ENCODE data around the gene INTS15. TPM values are rescaled to one million over a fixed set of nuclear protein-coding genes. Genes with fewer than 3 reads are reported as not detected.

The INTS15 gene
- total RNA-seq, 2 donors from 2014 or later = 22.5 to 24.4 TPM

DNA sequence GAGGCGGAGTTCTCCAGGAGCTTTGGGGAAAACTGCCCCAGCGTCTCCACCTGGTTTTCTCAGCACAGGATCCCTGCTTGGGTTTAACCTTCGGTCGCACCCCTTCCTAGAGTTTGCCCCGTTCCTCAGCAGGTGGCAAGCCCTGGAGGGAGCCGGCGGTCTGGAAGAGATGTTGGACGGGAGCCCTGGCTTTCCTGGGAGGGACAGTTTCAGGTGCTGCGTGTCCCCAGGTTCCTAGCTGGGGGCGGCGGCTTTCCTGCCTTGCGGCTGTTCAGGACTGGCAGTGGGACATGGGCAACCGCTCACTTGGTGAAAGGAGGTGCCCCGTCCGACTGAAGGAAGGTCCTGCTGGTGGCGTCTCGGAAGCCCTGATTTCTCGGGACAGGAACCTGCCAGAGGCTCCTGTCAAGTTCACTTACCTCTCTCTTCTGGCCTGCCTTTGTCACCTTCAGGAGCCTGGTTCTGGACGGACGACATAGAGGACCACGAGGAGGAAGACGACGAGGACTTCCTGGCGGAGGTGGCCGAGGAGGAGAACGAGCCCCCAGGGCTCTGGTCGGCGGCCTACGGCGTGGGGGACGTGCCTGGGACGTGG, 62.1 kb downstream of the INTS15 start:
- no peak for DNase-seq
- intact Hi-C loops (cut with DNase I, micrococcal nuclease) = no loop called here

DNA sequence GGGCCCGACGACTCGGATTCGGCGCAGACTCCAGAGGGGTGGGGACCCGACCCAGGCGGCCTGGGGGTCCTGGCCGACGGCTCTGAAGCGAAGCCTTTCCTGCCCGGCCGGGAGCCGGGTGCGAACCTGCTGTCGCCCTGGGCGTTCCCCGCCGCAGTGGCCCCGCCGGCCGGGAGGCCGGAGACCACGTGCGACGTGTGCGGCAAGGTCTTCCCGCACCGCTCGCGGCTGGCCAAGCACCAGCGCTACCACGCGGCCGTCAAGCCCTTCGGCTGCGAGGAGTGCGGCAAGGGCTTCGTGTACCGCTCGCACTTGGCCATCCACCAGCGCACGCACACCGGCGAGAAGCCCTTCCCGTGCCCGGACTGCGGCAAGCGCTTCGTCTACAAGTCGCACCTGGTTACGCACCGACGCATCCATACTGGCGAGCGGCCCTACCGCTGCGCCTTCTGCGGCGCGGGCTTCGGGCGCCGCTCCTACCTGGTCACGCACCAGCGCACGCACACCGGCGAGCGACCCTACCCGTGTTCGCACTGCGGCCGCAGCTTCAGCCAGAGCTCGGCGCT, 62.7 kb downstream of the INTS15 start:
- intact Hi-C loops (cut with DNase I, micrococcal nuclease) = no loop called here
- ATAC-seq (no peak), DNase-seq (no peak)

More for the DNA sequence above, 62.1 kb downstream of the INTS15 start:
- ATAC-seq = no peak

- DNase-seq (no peak), ATAC-seq (no peak)
- intact Hi-C loops (cut with DNase I, micrococcal nuclease) = no loop called here
These were observed 63.5 kb downstream of the INTS15 start for GRCh38 chr7:6653071-6654003.

GRCh38 chr7:6654113-6654841, 64.5 kb downstream of the INTS15 start:
- no peak for ATAC-seq
- intact Hi-C loops (cut with DNase I, micrococcal nuclease) = no loop called here
- no peak for DNase-seq

- DNase-seq (no peak), ATAC-seq (no peak)
- intact Hi-C loops (cut with DNase I, micrococcal nuclease) = no loop called here
These were observed 65.2 kb downstream of the INTS15 start for GRCh38 chr7:6654842-6655610.

- DNase-seq = no peak
- intact Hi-C loops (cut with DNase I, micrococcal nuclease) = no loop called here
- ATAC-seq = no peak
These were observed 66.0 kb downstream of the INTS15 start for GRCh38 chr7:6655636-6656385.

DNA sequence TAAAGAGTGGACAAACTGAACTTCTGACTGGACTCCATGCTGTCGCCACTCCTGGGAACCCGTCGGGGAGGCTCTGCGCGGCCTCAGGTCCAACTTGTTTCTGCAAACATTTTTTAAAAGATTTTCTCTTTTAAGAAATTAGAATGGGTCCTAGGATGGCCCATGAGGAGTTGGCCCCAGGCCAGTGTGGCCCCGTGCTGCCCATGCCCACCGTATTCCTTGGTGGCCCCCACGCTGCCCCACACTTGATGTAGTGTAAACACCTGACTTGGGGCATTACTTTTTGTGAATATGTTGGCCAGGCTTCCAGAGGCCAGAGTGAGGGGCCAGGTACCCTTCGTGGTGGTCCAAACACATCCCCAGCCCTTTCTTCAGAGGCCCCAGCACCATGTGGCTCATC, 66.6 kb downstream of the INTS15 start:
- no peak for DNase-seq
- intact Hi-C loops (cut with DNase I, micrococcal nuclease) = no loop called here
- ATAC-seq = no peak

Other genes starting within 250 kb of the INTS15 start
- gene FAM220A, start 241.1 kb upstream of the INTS15 start, total RNA-seq = 10 to 100 TPM in 1 of 2 donors, 1 to 10 TPM in 1; 8.2 to 10.1 TPM
- 100 to 1,000 TPM; 422 to 431 TPM for gene RAC1, start 215.5 kb upstream of the INTS15 start, total RNA-seq
- 10 to 100 TPM; 20.1 to 26.8 TPM for gene DAGLB, start 142.1 kb upstream of the INTS15 start, total RNA-seq
- gene KDELR2, start 105.9 kb upstream of the INTS15 start, total RNA-seq = 100 to 1,000 TPM; 199 to 237 TPM
- under 1 TPM; 0.67 to 0.75 TPM for gene GRID2IP, start 38.6 kb upstream of the INTS15 start, total RNA-seq
- gene ZDHHC4, start 12.6 kb upstream of the INTS15 start, total RNA-seq = 10 to 100 TPM; 37.6 to 51.1 TPM
- gene ZNF853, start 25.6 kb downstream of the INTS15 start, total RNA-seq = 1 to 10 TPM in 1 of 2 donors, under 1 TPM in 1; 0.79 to 2.9 TPM
- gene ZNF316, start 47.3 kb downstream of the INTS15 start, total RNA-seq = 10 to 100 TPM; 19.0 to 21.1 TPM
- gene ZNF12, start 116.9 kb downstream of the INTS15 start, total RNA-seq = 10 to 100 TPM; 19.7 to 21.8 TPM
- under 1 TPM in 1 of 2 donors, not detected in 1; 0.39 TPM for gene RSPH10B2, start 164.1 kb downstream of the INTS15 start, total RNA-seq
- gene CCZ1B, start 236.3 kb downstream of the INTS15 start, total RNA-seq = 10 to 100 TPM; 50.5 to 54.7 TPM